Right lobe of liver (tissue), 6 donors: ENCODE results near the gene PWP1. TPM values are rescaled to one million over a fixed set of nuclear protein-coding genes. Genes with fewer than 3 reads are reported as not detected.

Experiments used
- ATAC-seq, 4 donors: fragments of 200-7000 bp; cut with Tn5 transposase; one replicate each; pipeline ENCODE4 v1.9.1; 2020; ENCODE audit warnings: mild to moderate bottlenecking in 4 of 4, moderate library complexity in 4 of 4
- DNase-seq, 3 donors: peaks; one replicate each; pipeline ENCODE4 v3.0.0-alpha.2; 2020
- H3K27ac ChIP-seq, 3 donors: fragments of 200-600 bp; one replicate each; pipeline ENCODE4 v1.8.0; 2022
- H3K27me3 ChIP-seq, 2 donors: fragments of 200-600 bp; one replicate each; pipeline ENCODE4 v1.8.0; 2022
- H3K36me3 ChIP-seq, 4 donors: fragments of 200-600 bp; sonication (generic) in 1 of 4; one replicate each; pipeline versions ENCODE4 v1.5.1 to v1.8.0; 2017 to 2022; ENCODE audit warnings: control low read depth in 1 of 4
- H3K4me1 ChIP-seq, 4 donors: fragments of 200-600 bp; sonication (generic) in 1 of 4; one replicate each; pipeline versions ENCODE4 v1.5.1 to v1.8.0; 2017 to 2022; ENCODE audit warnings: control low read depth in 1 of 4
- H3K4me3 ChIP-seq, 3 donors: fragments of 200-600 bp; one replicate each; pipeline ENCODE4 v1.8.0; 2022
- H3K9me3 ChIP-seq, 4 donors: fragments of 200-600 bp; sonication (generic) in 1 of 4; one replicate each; pipeline versions ENCODE4 v1.5.1 to v1.8.0; 2017 to 2022; ENCODE audit warnings: control low read depth in 1 of 4
- CTCF ChIP-seq, 4 donors: fragments of 200-600 bp in 3 of 4; fragments of 450-650 bp in 1 of 4; IDR thresholded peaks; one replicate each; pipeline versions ENCODE4 v1.5.1 to v1.8.0; 2016 to 2022; ENCODE audit warnings: antibody characterized with exemption in 4 of 4, mild to moderate bottlenecking in 2 of 4
- POLR2A ChIP-seq: fragments of 450-650 bp; IDR thresholded peaks from one replicate; pipeline ENCODE4 v1.6.1; 2017; ENCODE audit warnings: antibody characterized with exemption, mild to moderate bottlenecking
- WGBS: methylation state at CpG from one replicate; pipeline ENCODE4 v1.1.6; 2018; ENCODE audit warnings: low coverage, low lambda C conversion rate; ENCODE audit not compliant: insufficient coverage; ENCODE audit errors: missing lambda C conversion rate; 5-methylcytosine and 5-hydroxymethylcytosine counted together
- intact Hi-C, 2 donors: fragments of 100-400 bp; cut with DNase I; formaldehyde crosslinking; loops; one replicate each; pipeline versions ENCODE4 v1.11.2 to v1.14.1; 2022
- total RNA-seq, 6 experiments: library from RNA; depleted of rRNA in 2 of 6; stranded (reverse); fragments of >200 nt in 2 of 6; fragmentation: NEBNext Ultra II Directional in 3 of 6; extraction: Animal tissue kit (Norgen Biotek cat#: 25700) in 3 of 6; gene quantifications; one replicate each; pipeline versions ENCODE4 v1.1.0 to v1.2.4, GENCODE V29; 2016 to 2023
- donor health status: DM: no; HTN: yes; CAD: no.
- donor health status: DM: no; HTN: no; CAD: no.
- donor health status: DM: no; HTN: no; CAD: no.
- donor health status: DM: no; HTN: yes; CAD: no.
- donor health status: DM: no; HTN: yes; CAD: no.

Gene PWP1
- total RNA-seq, 6 experiments from 2014 or later: 10.1 to 47.3 (median 16.6) TPM

- Histone ChIP-seq H3K36me3 (no peaks in the 10 kb centered on the region), H3K27me3 (no peaks in the 10 kb centered on the region), H3K27ac (no peak overlapping the region), H3K9me3 (no peaks in the 10 kb centered on the region), H3K4me1 (peaks cover 0 to 6% (median 0%) of the 10 kb centered on the region in 4 donors), H3K4me3 (no peak overlapping the region)
- DNase-seq (no peak), ATAC-seq (no peak)
- intact Hi-C loops: no loop called here
- 59% methylated on average over 6 of the region's 9 CpGs for WGBS
- TF ChIP-seq CTCF (IDR thresholded peaks at IDR 0.05) (no peak), POLR2A (no peak)
Measured at GRCh38 chr12:107668320-107669098, 17.1 kb upstream of the PWP1 start.

- peak overlapping the region in 1 of 3 donors; percentile 76 for H3K27ac ChIP-seq
- no peak for DNase-seq
- H3K4me3 ChIP-seq: no peak overlapping the region
- 81% methylated on average over 3 of the region's 8 CpGs for WGBS
- H3K27me3 ChIP-seq: no peaks in the 10 kb centered on the region
- no peaks in the 10 kb centered on the region for H3K9me3 ChIP-seq
- no peaks in the 10 kb centered on the region for H3K36me3 ChIP-seq
- no peak for TF ChIP-seq POLR2A
- no peak for TF ChIP-seq CTCF (IDR thresholded peaks at IDR 0.05)
- ATAC-seq: peak in 1 of 4 donors; percentile 12
- intact Hi-C loops: loop anchor here in 1 of 2 donors (5.0 to 10.0 kb wide), 2 partner anchors 217 to 525 kb away; no protein-coding TSS in a partner anchor
- peaks cover 0 to 6% (median 0%) of the 10 kb centered on the region in 4 donors for H3K4me1 ChIP-seq
Measured at GRCh38 chr12:107669946-107670345, 15.7 kb upstream of the PWP1 start.

GRCh38 chr12:107670999-107671643, 14.5 kb upstream of the PWP1 start:
- ATAC-seq: peak; percentile 86 to 95 (median 90)
- intact Hi-C loops: loop anchor here in 1 of 2 donors (5.0 to 10.0 kb wide), 2 partner anchors 216 to 524 kb away; no protein-coding TSS in a partner anchor
- DNase-seq: peak; percentile 32 to 79 (median 54)
- H3K27me3 ChIP-seq: no peaks in the 10 kb centered on the region
- 5% methylated on average over 6 of the region's 10 CpGs for WGBS
- peak overlapping the region in 1 of 3 donors; percentile 76 for H3K27ac ChIP-seq
- H3K4me3 ChIP-seq: no peak overlapping the region
- TF ChIP-seq CTCF (IDR thresholded peaks at IDR 0.05) (peak; percentile 60 to 93 (median 73)), POLR2A (no peak)
- no peaks in the 10 kb centered on the region for H3K9me3 ChIP-seq
- H3K36me3 ChIP-seq: no peaks in the 10 kb centered on the region
- H3K4me1 ChIP-seq: peaks cover 0 to 6% (median 0%) of the 10 kb centered on the region in 4 donors

- Histone ChIP-seq H3K4me1 (no peaks in the 10 kb centered on the region), H3K27ac (no peak overlapping the region), H3K27me3 (no peaks in the 10 kb centered on the region), H3K4me3 (no peak overlapping the region), H3K9me3 (no peaks in the 10 kb centered on the region), H3K36me3 (no peaks in the 10 kb centered on the region)
- DNase-seq (no peak), ATAC-seq (no peak)
- TF ChIP-seq CTCF (IDR thresholded peaks at IDR 0.05): no peak
- no peak for TF ChIP-seq POLR2A
- 43% methylated on average over 5 of the region's 6 CpGs for WGBS
- intact Hi-C loops: loop anchor here (5.0 to 10.0 kb wide), 2 partner anchors 210 to 517 kb away; no protein-coding TSS in a partner anchor
Measured at GRCh38 chr12:107677671-107678070, 7.9 kb upstream of the PWP1 start.
